Endodermal cell (in vitro differentiated cells): ENCODE results near the gene KCNT1. TPM values are rescaled to one million over a fixed set of nuclear protein-coding genes. Genes with fewer than 3 reads are reported as not detected.

Source experiments
- DNase-seq: peaks from one replicate; pipeline ENCODE4 v3.0.0-alpha.2; 2017
- H3K27ac ChIP-seq: 2 replicates; pipeline ENCODE4 v1.5.1; 2013; ENCODE audit warnings: mild to moderate bottlenecking, low read depth, low read length, moderate library complexity
- H3K27me3 ChIP-seq: 2 replicates; pipeline ENCODE4 v1.6.1; 2013; ENCODE audit warnings: mild to moderate bottlenecking, low read length, moderate library complexity; ENCODE audit not compliant: insufficient read depth, control insufficient read depth, poor library complexity, severe bottlenecking
- H3K36me3 ChIP-seq: 2 replicates; pipeline ENCODE4 v1.7.0; 2013; ENCODE audit warnings: mild to moderate bottlenecking, low read length, moderate library complexity; ENCODE audit not compliant: control insufficient read depth, insufficient read depth
- H3K4me1 ChIP-seq: one replicate; pipeline ENCODE4 v1.7.0; 2013; ENCODE audit warnings: low read length; ENCODE audit not compliant: control insufficient read depth, insufficient read depth
- H3K4me3 ChIP-seq: 2 replicates; pipeline ENCODE4 v1.5.1; 2013; ENCODE audit warnings: mild to moderate bottlenecking, low read length, moderate library complexity
- H3K9ac ChIP-seq: 2 replicates; pipeline ENCODE4 v1.6.1; 2013; ENCODE audit warnings: mild to moderate bottlenecking, low read length, moderate library complexity; ENCODE audit not compliant: poor library complexity, severe bottlenecking; ENCODE audit errors: extremely low read depth
- H3K9me3 ChIP-seq: 2 replicates; pipeline ENCODE4 v1.6.1; 2013; ENCODE audit warnings: mild to moderate bottlenecking, low read length, moderate library complexity; ENCODE audit not compliant: control insufficient read depth
- H3K27ac Mint-ChIP-seq: 2 replicates; pipeline ENCODE4 v1.8.0; 2020; ENCODE audit warnings: mixed read lengths
- H3K27me3 Mint-ChIP-seq: 2 replicates; pipeline ENCODE4 v1.8.0; 2021; ENCODE audit warnings: mild to moderate bottlenecking, mixed read lengths; ENCODE audit not compliant: insufficient read depth
- H3K36me3 Mint-ChIP-seq: 2 replicates; pipeline ENCODE4 v1.8.0; 2020; ENCODE audit warnings: low read depth, mixed read lengths
- H3K4me1 Mint-ChIP-seq: 2 replicates; pipeline ENCODE4 v1.8.0; 2020; ENCODE audit warnings: mixed read lengths
- H3K4me3 Mint-ChIP-seq: 2 replicates; pipeline ENCODE4 v1.8.0; 2020; ENCODE audit warnings: mild to moderate bottlenecking, moderate library complexity, mixed read lengths
- H3K9me3 Mint-ChIP-seq: 2 replicates; pipeline ENCODE4 v1.8.0; 2020; ENCODE audit warnings: mild to moderate bottlenecking, mixed read lengths
- WGBS, 2 experiments: methylation state at CpG; one replicate each; pipeline versions ENCODE4 v1.1.5 to v1.1.7; 2013; ENCODE audit warnings: missing lambda C conversion rate in 2 of 2, mixed read lengths in 1 of 2; ENCODE audit not compliant: insufficient coverage in 1 of 2, insufficient read length in 1 of 2; 5-methylcytosine and 5-hydroxymethylcytosine counted together
- total RNA-seq, 2 donors: library from RNA; stranded (reverse); fragmentation: NEBNext Ultra II Directional in 1 of 2; extraction: Animal tissue kit (Norgen Biotek cat#: 25700) in 1 of 2; gene quantifications; 2 replicates in 1 of 2; 3 replicates in 1 of 2; pipeline ENCODE4 v1.2.1, GENCODE V29; 2021
- TF ChIP-seq, protein P1 (sequence below): fragments of 200-600 bp; sonication (generic); conservative IDR thresholded peaks from 2 replicates; pipeline ENCODE4 v1.5.0; 2021; ENCODE audit warnings: antibody characterized with exemption, mild to moderate bottlenecking

The KCNT1 gene
- total RNA-seq, 2 donors from 2014 or later = 0.15 TPM; not detected in 1

DNA sequence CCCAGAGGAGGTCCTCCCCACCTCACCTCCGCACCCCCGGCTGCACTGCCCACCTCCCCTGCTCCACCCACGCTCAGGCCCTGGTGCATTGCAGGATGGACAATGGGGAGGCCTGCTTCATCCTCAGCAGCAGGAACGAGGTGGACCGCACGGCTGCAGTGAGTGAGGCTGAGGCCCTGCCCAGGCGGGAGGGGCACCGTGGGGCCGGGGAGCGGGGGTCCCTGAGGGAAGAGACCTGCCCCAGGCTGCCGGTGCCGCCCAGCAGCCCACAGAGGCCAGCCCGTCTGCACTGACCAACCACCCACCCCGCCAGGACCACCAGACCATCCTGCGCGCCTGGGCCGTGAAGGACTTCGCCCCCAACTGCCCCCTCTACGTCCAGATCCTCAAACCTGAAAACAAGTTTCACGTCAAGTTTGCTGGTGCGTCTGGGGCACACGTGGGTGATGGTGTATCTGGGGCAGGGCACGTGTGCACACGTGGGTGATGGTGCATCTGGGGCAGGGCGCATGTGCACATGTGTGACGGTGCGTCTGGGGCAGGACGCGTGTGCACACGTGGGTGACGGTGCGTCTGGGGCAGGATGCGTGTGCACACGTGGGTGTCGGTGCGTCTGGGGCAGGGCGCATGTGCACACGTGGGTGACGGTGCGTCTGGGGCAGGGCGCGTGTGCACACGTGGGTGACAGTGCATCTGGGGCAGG, 66.7 kb downstream of the KCNT1 start:
- WGBS, 2 experiments = 89 to 96% methylated on average over 30 to 43 of the region's 43 CpGs
- H3K27ac Mint-ChIP-seq = no peak overlapping the region

DNA sequence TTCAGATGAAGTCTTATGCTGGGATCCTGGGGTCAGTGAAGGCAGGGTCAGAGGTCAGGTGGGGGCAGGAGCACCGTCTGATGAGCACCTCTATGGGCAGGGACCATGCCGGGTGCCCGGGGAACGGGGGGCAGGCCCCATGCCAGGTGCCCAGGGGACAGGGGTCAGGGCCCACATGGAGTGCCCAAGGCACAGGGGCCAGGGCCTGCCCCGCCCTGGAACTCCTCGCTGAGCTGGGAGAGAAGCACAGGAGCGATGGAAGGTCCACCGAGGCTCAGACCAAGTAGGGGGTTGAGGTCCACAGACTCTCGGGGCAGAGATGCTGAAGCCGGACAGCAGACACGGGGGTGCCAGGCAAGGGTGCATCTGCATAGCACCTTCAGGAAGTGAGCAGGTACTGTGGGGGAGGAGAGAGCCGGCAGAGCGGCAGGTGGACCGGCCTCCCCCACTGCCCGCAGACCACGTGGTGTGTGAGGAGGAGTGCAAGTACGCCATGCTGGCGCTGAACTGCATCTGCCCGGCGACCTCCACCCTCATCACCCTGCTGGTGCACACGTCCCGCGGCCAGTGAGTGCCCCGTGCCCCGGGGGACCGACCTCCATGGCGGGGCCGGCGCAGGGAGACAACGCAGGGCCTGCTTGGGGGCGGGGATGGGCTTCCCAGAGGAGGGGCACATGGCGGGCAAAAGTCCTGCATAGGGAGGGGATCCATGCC, 67.7 kb downstream of the KCNT1 start:
- TF ChIP-seq, protein P1, sequence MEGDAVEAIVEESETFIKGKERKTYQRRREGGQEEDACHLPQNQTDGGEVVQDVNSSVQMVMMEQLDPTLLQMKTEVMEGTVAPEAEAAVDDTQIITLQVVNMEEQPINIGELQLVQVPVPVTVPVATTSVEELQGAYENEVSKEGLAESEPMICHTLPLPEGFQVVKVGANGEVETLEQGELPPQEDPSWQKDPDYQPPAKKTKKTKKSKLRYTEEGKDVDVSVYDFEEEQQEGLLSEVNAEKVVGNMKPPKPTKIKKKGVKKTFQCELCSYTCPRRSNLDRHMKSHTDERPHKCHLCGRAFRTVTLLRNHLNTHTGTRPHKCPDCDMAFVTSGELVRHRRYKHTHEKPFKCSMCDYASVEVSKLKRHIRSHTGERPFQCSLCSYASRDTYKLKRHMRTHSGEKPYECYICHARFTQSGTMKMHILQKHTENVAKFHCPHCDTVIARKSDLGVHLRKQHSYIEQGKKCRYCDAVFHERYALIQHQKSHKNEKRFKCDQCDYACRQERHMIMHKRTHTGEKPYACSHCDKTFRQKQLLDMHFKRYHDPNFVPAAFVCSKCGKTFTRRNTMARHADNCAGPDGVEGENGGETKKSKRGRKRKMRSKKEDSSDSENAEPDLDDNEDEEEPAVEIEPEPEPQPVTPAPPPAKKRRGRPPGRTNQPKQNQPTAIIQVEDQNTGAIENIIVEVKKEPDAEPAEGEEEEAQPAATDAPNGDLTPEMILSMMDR = no peak
- no peaks in the 10 kb centered on the region for H3K27me3 Mint-ChIP-seq
- H3K4me1 ChIP-seq = no peaks in the 10 kb centered on the region
- H3K36me3 ChIP-seq = no peaks in the 10 kb centered on the region
- no peaks in the 10 kb centered on the region for H3K9me3 ChIP-seq
- no peak overlapping the region for H3K27ac Mint-ChIP-seq
- no peak for DNase-seq
- no peak overlapping the region for H3K9ac ChIP-seq
- no peak overlapping the region for H3K27ac ChIP-seq
- H3K4me3 Mint-ChIP-seq = no peak overlapping the region
- H3K4me1 Mint-ChIP-seq = no peaks in the 10 kb centered on the region
- no peaks in the 10 kb centered on the region for H3K36me3 Mint-ChIP-seq
- no peaks in the 10 kb centered on the region for H3K27me3 ChIP-seq
- WGBS, 2 experiments = 91 to 99% methylated on average over 10 to 32 of the region's 32 CpGs
- peaks cover 9% of the 10 kb centered on the region for H3K9me3 Mint-ChIP-seq
- H3K4me3 ChIP-seq = no peak overlapping the region

More for the DNA sequence above, 66.7 kb downstream of the KCNT1 start:
- Histone ChIP-seq H3K27ac (no peak overlapping the region), H3K27me3 (no peaks in the 10 kb centered on the region), H3K9me3 (no peaks in the 10 kb centered on the region), H3K4me1 (no peaks in the 10 kb centered on the region), H3K36me3 (no peaks in the 10 kb centered on the region), H3K9ac (no peak overlapping the region), H3K4me3 (no peak overlapping the region)
- H3K4me1 Mint-ChIP-seq = no peaks in the 10 kb centered on the region
- H3K4me3 Mint-ChIP-seq = no peak overlapping the region
- no peak for DNase-seq
- peaks cover 9% of the 10 kb centered on the region for H3K9me3 Mint-ChIP-seq
- no peaks in the 10 kb centered on the region for H3K27me3 Mint-ChIP-seq
- no peaks in the 10 kb centered on the region for H3K36me3 Mint-ChIP-seq
- TF ChIP-seq, protein P1 = no peak

DNA sequence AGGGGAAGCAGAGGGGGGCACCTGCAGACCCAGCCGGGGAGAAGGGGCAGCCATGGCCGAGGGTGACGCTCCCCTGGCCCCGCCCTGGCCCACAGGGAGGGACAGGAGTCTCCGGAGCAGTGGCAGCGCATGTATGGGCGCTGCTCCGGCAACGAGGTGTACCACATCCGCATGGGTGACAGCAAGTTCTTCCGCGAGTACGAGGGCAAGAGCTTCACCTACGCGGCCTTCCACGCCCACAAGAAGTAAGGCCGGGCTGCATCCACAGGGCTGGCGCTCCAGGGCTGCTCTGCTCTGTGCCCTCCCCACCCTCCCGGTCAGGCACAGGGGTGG, 68.2 kb downstream of the KCNT1 start:
- no peaks in the 10 kb centered on the region for H3K4me1 Mint-ChIP-seq
- H3K36me3 ChIP-seq = no peaks in the 10 kb centered on the region
- H3K9me3 Mint-ChIP-seq = peaks cover 9% of the 10 kb centered on the region
- H3K9me3 ChIP-seq = no peaks in the 10 kb centered on the region
- H3K36me3 Mint-ChIP-seq = no peaks in the 10 kb centered on the region
- no peak overlapping the region for H3K4me3 ChIP-seq
- H3K27ac Mint-ChIP-seq = no peak overlapping the region
- H3K27ac ChIP-seq = no peak overlapping the region
- DNase-seq = no peak
- no peaks in the 10 kb centered on the region for H3K27me3 ChIP-seq
- no peak overlapping the region for H3K4me3 Mint-ChIP-seq
- WGBS, 2 experiments = 83 to 88% methylated on average over 16 to 19 of the region's 19 CpGs
- no peaks in the 10 kb centered on the region for H3K4me1 ChIP-seq
- no peaks in the 10 kb centered on the region for H3K27me3 Mint-ChIP-seq
- TF ChIP-seq, protein P1 = no peak
- H3K9ac ChIP-seq = no peak overlapping the region
